Activated CD4-positive, alpha-beta memory T cell treated with anti-CD3 and anti-CD28 coated beads for 36 hours (primary cell): Measurements from ENCODE around the gene GABRA4. TPM values are rescaled to one million over a fixed set of nuclear protein-coding genes. Genes with fewer than 3 reads are reported as not detected.

Source experiments
- CTCF ChIA-PET: fragments of 350-600 bp; sonication (Branson Sonifier 250); formaldehyde crosslinking; loops from one replicate; lab custom pipeline; 2021; ENCODE audit warnings: antibody characterized with exemption, inconsistent platforms; lab: Charles Lee
- POLR2A ChIA-PET: fragments of 350-600 bp; sonication (Branson Sonifier 250); formaldehyde crosslinking; loops from one replicate; lab custom pipeline; 2021; ENCODE audit warnings: antibody characterized with exemption; lab: Charles Lee
- DNase-seq: peaks from one replicate; pipeline ENCODE4 v3.0.0-alpha.2; 2020
- H3K27ac Mint-ChIP-seq: one replicate; pipeline ENCODE4 v1.8.0; 2021; ENCODE audit warnings: mixed read lengths
- H3K27me3 Mint-ChIP-seq: one replicate; pipeline ENCODE4 v1.8.0; 2021; ENCODE audit warnings: mixed read lengths
- H3K36me3 Mint-ChIP-seq: one replicate; pipeline ENCODE4 v1.8.0; 2021; ENCODE audit warnings: mixed read lengths
- H3K4me1 Mint-ChIP-seq: one replicate; pipeline ENCODE4 v1.8.0; 2021; ENCODE audit warnings: low read depth, mixed read lengths
- H3K4me3 Mint-ChIP-seq: one replicate; pipeline ENCODE4 v1.8.0; 2021; ENCODE audit warnings: mild to moderate bottlenecking, mixed read lengths
- H3K9me3 Mint-ChIP-seq: one replicate; pipeline ENCODE4 v1.8.0; 2021; ENCODE audit warnings: mixed read lengths
- intact Hi-C: fragments of 100-400 bp; cut with micrococcal nuclease; formaldehyde crosslinking; loops from one replicate; pipeline ENCODE4 v1.15.1; 2023
- total RNA-seq, 2 experiments: library from RNA; stranded (reverse); gene quantifications; one replicate each; pipeline ENCODE4 v1.2.3, GENCODE V29; 2021

Gene GABRA4
- total RNA-seq, 2 experiments from 2014 or later, result not detected

DNA sequence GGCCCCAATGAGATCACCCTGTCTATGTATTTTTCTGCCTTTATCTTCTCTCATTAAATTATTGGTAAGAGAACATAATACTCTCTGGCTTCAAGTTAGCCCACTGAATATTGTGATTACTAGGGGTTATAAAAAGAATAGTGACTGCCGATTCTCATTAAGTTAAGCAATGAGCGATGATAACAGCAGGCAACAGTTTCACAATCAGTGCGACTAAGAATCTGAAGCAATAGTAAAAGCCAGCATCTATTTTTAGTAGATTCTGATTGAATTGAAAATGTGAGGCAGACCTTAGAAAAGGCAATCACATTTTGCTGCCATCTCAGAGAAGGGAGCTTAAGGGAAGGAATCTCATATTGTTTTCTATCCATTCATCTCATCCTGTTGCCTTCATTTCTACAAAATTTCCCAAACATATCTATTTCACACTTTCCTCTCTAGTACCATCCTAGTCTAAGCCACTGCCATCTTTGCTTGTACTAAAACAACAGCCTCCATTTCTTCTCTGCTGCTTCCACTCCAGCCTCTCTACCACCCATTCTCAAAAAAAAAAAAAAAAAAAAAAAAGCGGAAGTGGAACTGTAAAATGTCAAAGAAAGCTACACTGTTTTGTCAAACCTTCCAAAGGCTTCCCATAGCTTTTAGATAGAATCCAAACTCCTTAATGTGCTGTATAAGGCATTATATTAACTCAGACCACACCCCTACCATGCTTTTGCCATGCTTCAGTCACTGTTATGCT is 17.4 kb downstream of the GABRA4 start:
- ChIA-PET POLR2A (interaction anchor here (0.6 kb wide), 2 partner anchors 34 to 254 kb away, joined by 3 read pairs; no protein-coding TSS in a partner anchor), CTCF (no interaction called here)
- H3K36me3 Mint-ChIP-seq, result no peaks in the 10 kb centered on the region
- no peak overlapping the region for H3K27ac Mint-ChIP-seq
- no peaks in the 10 kb centered on the region for H3K4me1 Mint-ChIP-seq
- no peak overlapping the region for H3K4me3 Mint-ChIP-seq
- no peaks in the 10 kb centered on the region for H3K9me3 Mint-ChIP-seq
- DNase-seq, result no peak
- intact Hi-C loops, result no loop called here
- H3K27me3 Mint-ChIP-seq, result peaks cover 6% of the 10 kb centered on the region

DNA sequence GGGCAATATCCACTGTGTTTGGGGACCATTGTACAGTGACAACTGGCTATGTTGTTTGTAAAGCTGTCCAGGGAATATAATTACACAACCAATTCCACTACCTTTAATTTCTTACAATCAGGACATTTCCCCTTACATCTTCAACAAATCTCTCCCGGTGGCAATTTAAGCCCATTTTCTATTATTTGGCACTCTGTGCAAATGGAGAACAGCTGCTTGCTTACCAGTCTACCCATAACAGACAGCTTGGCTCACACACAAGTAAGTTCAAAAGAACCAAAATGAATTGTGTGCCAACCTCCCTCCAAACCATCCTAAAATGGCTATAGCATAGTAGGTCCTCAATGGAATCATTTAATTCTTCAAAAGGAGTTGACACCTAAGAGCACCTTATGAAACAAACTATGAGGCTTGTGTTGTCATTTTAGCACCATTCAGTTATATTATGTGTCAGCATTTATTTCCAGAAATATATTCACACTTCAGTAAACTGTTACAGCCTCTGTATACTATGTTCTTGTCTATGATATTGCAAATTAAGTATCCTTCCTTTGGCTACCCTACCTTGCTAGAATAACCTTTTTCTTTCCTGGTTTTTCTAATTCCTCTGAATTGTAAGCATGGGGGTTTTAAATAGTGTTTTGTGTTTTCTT is 18.4 kb downstream of the GABRA4 start:
- DNase-seq, result no peak
- peaks cover 6% of the 10 kb centered on the region for H3K27me3 Mint-ChIP-seq
- ChIA-PET POLR2A (no interaction called here), CTCF (no interaction called here)
- no peak overlapping the region for H3K27ac Mint-ChIP-seq
- no peaks in the 10 kb centered on the region for H3K36me3 Mint-ChIP-seq
- intact Hi-C loops, result no loop called here
- no peaks in the 10 kb centered on the region for H3K9me3 Mint-ChIP-seq
- no peaks in the 10 kb centered on the region for H3K4me1 Mint-ChIP-seq
- no peak overlapping the region for H3K4me3 Mint-ChIP-seq

DNA sequence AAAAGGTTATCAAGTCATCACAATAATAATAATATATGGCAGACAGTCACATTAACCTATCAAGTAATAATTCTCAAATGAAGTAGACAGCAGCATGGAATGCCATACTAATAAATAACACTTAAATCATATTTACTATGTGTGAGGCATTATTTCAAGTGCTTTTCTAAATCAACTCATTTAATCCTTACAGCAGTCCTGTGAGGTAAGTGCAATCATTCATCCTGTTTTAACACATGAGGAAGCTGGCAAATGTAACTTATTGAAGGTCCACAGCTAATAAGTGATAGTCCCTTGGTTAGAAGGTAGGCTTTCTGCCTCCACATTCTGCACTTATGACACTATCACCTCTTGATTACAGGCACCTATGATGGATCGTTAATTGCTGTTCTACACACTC is 24.5 kb downstream of the GABRA4 start:
- intact Hi-C loops, result no loop called here
- ChIA-PET POLR2A (no interaction called here), CTCF (no interaction called here)
- H3K27ac Mint-ChIP-seq, result no peak overlapping the region
- no peak for DNase-seq
- H3K9me3 Mint-ChIP-seq, result no peaks in the 10 kb centered on the region
- no peaks in the 10 kb centered on the region for H3K4me1 Mint-ChIP-seq
- H3K27me3 Mint-ChIP-seq, result peaks cover 5% of the 10 kb centered on the region
- H3K4me3 Mint-ChIP-seq, result no peak overlapping the region
- no peaks in the 10 kb centered on the region for H3K36me3 Mint-ChIP-seq

DNA sequence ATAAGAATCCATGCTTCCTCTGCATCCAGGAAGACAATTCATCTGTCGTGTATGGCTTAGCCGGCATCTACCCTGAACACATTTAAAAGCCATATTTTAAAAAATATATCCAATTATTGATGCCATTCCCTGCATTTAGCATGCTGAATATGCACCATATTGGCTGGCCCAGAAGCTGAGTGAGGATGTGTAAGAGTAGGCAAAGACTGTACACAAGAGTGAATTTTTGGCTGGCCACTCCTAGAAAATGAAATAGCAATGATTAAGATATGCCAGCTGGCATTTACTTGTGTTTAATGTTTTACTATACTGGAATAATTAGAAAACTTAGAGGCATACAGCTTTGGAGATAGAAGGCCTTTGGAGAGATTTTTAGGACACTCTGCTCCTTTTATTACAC is 25.8 kb downstream of the GABRA4 start:
- no peaks in the 10 kb centered on the region for H3K36me3 Mint-ChIP-seq

DNA sequence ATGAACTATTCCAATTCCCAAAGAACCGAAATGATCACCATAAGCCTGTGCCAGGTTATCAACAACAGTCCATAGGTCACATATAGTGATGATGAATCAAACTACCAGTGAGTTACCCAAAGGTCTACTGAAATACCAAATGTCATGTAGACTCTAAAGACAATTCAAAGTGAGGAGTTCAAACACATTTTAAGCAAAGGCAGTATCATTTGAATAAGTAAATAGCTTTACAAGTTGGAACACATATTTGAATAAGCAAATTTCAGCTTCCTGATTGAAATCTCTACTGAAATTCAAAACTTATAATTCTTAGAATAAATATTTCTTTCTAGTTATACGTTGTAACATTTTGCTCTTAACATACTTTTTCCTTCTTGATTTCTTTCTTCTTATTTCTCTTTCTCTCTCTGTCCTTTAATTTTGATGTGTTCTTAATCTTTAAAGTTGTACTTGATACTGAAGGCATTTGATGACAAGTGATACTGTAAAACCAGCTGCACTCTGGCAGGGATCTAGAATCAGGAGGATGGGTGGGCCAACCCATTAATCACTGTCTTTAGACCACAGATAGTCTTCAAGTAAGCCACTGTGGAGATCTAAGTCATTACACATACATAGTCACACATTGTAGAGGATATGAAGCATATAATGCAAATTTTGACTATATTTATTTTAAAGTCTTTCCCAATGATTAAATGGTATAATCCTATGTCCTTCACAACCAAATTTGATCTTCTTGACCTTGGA is 34.5 kb downstream of the GABRA4 start:
- H3K9me3 Mint-ChIP-seq, result no peaks in the 10 kb centered on the region
- intact Hi-C loops, result no loop called here
- peaks cover 2% of the 10 kb centered on the region for H3K27me3 Mint-ChIP-seq
- no peak for DNase-seq
- ChIA-PET POLR2A (no interaction called here), CTCF (interaction anchor here (1.7 kb wide), 1 partner anchor 114 kb away, joined by 6 read pairs; no protein-coding TSS in a partner anchor)
- H3K27ac Mint-ChIP-seq, result no peak overlapping the region
- no peaks in the 10 kb centered on the region for H3K36me3 Mint-ChIP-seq
- no peak overlapping the region for H3K4me3 Mint-ChIP-seq
- H3K4me1 Mint-ChIP-seq, result no peaks in the 10 kb centered on the region

More for the DNA sequence above, 25.8 kb downstream of the GABRA4 start:
- Mint-ChIP-seq H3K27me3 (peaks cover 5% of the 10 kb centered on the region), H3K27ac (no peak overlapping the region), H3K4me3 (no peak overlapping the region), H3K9me3 (no peaks in the 10 kb centered on the region), H3K4me1 (no peaks in the 10 kb centered on the region)
- ChIA-PET CTCF (no interaction called here), POLR2A (no interaction called here)
- intact Hi-C loops, result no loop called here
- DNase-seq, result no peak

GRCh38 chr4:46956451-46956850 is 36.9 kb downstream of the GABRA4 start:
- no peak overlapping the region for H3K27ac Mint-ChIP-seq
- no peak overlapping the region for H3K4me3 Mint-ChIP-seq
- ChIA-PET CTCF (no interaction called here), POLR2A (no interaction called here)
- no peaks in the 10 kb centered on the region for H3K4me1 Mint-ChIP-seq
- intact Hi-C loops, result no loop called here
- no peak for DNase-seq
- no peaks in the 10 kb centered on the region for H3K36me3 Mint-ChIP-seq
- H3K27me3 Mint-ChIP-seq, result peaks cover 2% of the 10 kb centered on the region
- H3K9me3 Mint-ChIP-seq, result no peaks in the 10 kb centered on the region

GRCh38 chr4:46955601-46956000 is 37.8 kb downstream of the GABRA4 start:
- Mint-ChIP-seq H3K36me3 (no peaks in the 10 kb centered on the region), H3K27me3 (peaks cover 2% of the 10 kb centered on the region), H3K27ac (no peak overlapping the region), H3K4me1 (no peaks in the 10 kb centered on the region), H3K4me3 (no peak overlapping the region), H3K9me3 (no peaks in the 10 kb centered on the region)
- DNase-seq, result no peak
- ChIA-PET CTCF (no interaction called here), POLR2A (no interaction called here)
- intact Hi-C loops, result no loop called here

DNA sequence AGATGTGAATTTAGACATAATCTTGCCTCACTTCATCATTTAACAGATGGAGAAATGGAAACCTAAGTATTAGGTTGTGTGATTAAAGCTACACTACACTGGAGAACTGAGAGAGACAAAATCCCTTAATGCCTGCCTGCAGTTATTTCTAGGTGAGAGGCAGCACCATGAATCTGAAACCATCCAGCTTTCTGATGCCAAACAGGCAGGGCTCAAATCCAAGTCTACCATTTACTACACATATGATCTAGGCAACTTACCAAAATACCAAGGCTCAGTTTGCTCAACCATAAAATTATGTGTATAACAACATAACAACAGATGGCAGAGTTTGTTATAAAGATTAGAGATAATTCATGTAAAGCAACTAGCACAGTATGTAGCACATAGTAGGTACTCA is 38.7 kb downstream of the GABRA4 start:
- POLR2A ChIA-PET, result no interaction called here
- H3K36me3 Mint-ChIP-seq, result no peaks in the 10 kb centered on the region
- no peak for DNase-seq
- peaks cover 2% of the 10 kb centered on the region for H3K27me3 Mint-ChIP-seq
- no peaks in the 10 kb centered on the region for H3K9me3 Mint-ChIP-seq
- no peak overlapping the region for H3K4me3 Mint-ChIP-seq
- H3K4me1 Mint-ChIP-seq, result no peaks in the 10 kb centered on the region
- CTCF ChIA-PET, result no interaction called here
- H3K27ac Mint-ChIP-seq, result no peak overlapping the region
- intact Hi-C loops, result no loop called here

- Mint-ChIP-seq H3K4me3 (no peak overlapping the region), H3K9me3 (no peaks in the 10 kb centered on the region), H3K4me1 (no peaks in the 10 kb centered on the region), H3K27me3 (peaks cover 2% of the 10 kb centered on the region), H3K27ac (no peak overlapping the region), H3K36me3 (no peaks in the 10 kb centered on the region)
- CTCF ChIA-PET, result no interaction called here
- no peak for DNase-seq
- intact Hi-C loops, result no loop called here
- POLR2A ChIA-PET, result no interaction called here
Measured at GRCh38 chr4:46953564-46953963, 39.8 kb downstream of the GABRA4 start.

DNA sequence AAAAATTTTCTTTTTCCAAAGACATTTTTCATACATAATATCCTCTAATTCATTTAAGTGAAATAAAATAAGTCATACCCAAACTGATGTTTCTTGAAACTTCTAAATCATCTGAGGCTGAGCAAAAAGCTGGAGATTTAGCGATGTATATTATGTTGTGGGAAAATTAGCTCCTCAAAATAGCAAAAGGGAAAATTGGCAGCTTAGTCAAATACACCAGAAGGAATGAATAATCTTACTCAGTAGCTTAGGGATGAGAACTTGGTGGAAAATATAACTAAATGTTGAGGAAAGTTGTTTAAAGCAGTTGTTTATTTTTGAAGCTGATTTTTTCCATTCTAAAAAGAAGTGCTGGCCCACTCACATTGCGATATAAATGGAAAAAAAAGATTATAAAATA is 40.9 kb downstream of the GABRA4 start:
- no peaks in the 10 kb centered on the region for H3K36me3 Mint-ChIP-seq
- no peak overlapping the region for H3K4me3 Mint-ChIP-seq
- H3K27ac Mint-ChIP-seq, result no peak overlapping the region
- intact Hi-C loops, result no loop called here
- peaks cover 2% of the 10 kb centered on the region for H3K27me3 Mint-ChIP-seq
- ChIA-PET CTCF (interaction anchor here (0.6 kb wide), 1 partner anchor 1127 kb away, joined by 4 read pairs; no protein-coding TSS in a partner anchor), POLR2A (no interaction called here)
- H3K9me3 Mint-ChIP-seq, result no peaks in the 10 kb centered on the region
- no peaks in the 10 kb centered on the region for H3K4me1 Mint-ChIP-seq
- DNase-seq, result no peak

DNA sequence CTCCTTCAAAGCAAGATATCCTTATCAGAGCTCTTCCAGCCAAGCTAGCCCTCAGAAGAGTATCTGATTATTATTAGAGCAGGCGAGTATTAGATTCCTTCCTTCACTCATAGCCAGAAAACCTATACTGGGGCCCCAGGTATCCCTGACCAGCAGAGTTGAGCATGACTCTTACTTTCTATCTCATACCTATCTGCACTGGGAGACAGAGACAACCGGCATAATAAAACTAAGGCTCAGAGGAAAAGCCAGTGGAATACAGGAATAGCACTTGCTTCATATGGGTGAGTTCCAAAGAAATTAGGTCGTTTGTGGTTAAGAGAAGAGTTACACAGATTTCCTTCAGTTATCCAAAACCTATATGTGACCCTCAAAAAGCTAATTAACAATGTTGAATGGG is 42.6 kb downstream of the GABRA4 start:
- no peaks in the 10 kb centered on the region for H3K36me3 Mint-ChIP-seq
- no peak overlapping the region for H3K4me3 Mint-ChIP-seq
- no peaks in the 10 kb centered on the region for H3K4me1 Mint-ChIP-seq
- no peak for DNase-seq
- H3K27ac Mint-ChIP-seq, result no peak overlapping the region
- peaks cover 5% of the 10 kb centered on the region for H3K27me3 Mint-ChIP-seq
- ChIA-PET POLR2A (no interaction called here), CTCF (interaction anchor here (1.3 kb wide), 1 partner anchor 19 kb away, joined by 3 read pairs; no protein-coding TSS in a partner anchor)
- no peaks in the 10 kb centered on the region for H3K9me3 Mint-ChIP-seq
- intact Hi-C loops, result no loop called here

DNA sequence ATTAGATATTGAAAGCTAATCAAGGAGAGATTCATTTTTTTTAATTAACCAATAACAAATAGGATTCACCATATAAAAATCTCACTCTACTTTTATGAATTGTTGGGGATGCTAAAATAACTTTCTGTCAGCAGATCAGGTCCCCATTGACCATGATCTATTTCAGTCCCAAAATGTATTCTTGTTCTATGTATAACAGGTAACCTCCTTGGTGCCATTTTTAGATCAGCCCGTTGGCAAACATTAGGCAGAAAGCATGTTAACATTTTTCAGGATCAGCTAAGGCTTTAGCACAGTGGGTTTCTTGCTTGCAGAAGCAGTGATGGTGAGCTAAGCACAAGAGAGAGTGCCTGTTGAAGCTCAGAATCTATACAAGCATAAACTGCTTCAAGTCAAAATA is 43.6 kb downstream of the GABRA4 start:
- no peaks in the 10 kb centered on the region for H3K36me3 Mint-ChIP-seq
- peaks cover 5% of the 10 kb centered on the region for H3K27me3 Mint-ChIP-seq
- DNase-seq, result no peak
- POLR2A ChIA-PET, result no interaction called here
- H3K4me1 Mint-ChIP-seq, result no peaks in the 10 kb centered on the region
- H3K27ac Mint-ChIP-seq, result no peak overlapping the region
- CTCF ChIA-PET, result interaction anchor here (1.3 kb wide), 1 partner anchor 18 kb away, joined by 3 read pairs; no protein-coding TSS in a partner anchor
- no peak overlapping the region for H3K4me3 Mint-ChIP-seq
- no peaks in the 10 kb centered on the region for H3K9me3 Mint-ChIP-seq
- intact Hi-C loops, result no loop called here
